A673 (cell line): ENCODE data around the gene ATP6AP1.

Experiments
- CTCF ChIP-seq: fragments of 300-800, 200-600 bp; sonication (generic); conservative IDR thresholded peaks from 2 replicates; pipeline ENCODE4 v1.5.1; 2017; ENCODE audit warnings: low read depth, mild to moderate bottlenecking, antibody characterized with exemption, low read length, moderate library complexity, mixed read lengths
- EZH2 ChIP-seq: fragments of 200-600 bp; sonication (generic); IDR thresholded peaks from 2 replicates; pipeline ENCODE4 v1.6.1; 2017; ENCODE audit warnings: borderline replicate concordance, low read depth, mild to moderate bottlenecking, mixed read lengths, antibody characterized with exemption, low read length; ENCODE audit not compliant: poor library complexity, severe bottlenecking

DNA sequence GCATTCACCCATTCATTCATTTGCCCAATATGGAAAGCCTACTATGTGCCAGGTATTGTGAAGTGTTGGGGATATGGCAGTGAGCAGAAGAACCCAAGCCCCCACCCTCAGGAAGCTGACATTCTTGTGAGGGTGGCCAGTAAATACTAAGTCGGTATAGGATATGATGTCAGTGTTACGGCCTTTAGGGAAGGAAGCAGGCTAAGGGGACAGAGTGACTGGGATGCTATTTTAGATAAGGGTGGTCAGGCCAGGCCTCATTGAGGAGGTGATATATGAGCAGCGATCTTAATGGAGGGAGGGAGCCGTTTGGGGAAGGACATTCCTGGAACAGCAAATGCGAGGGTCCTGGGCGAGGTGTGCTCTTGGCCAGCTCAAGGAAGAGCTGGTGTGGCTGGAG is 2.0 kb downstream of the ATP6AP1 start:
- TF ChIP-seq CTCF = no peak
- no peak for TF ChIP-seq EZH2
